NK-92 treated with Interleukin-12 subunit alpha and Interleukin-12 subunit beta, amount 100 ng/mL, for 24 hours (cell line): ENCODE measurements around the gene ADGRG1.
"Not testable (repeated sequence)": the region's sequence is repeated elsewhere in the genome, so short reads cannot be mapped to it uniquely, and the experiment has no call there.

Source experiments
- DNase-seq: peaks from one replicate; lab custom pipeline; 2025; lab: John Stamatoyannopoulos, UW

The ADGRG1 gene

DNA sequence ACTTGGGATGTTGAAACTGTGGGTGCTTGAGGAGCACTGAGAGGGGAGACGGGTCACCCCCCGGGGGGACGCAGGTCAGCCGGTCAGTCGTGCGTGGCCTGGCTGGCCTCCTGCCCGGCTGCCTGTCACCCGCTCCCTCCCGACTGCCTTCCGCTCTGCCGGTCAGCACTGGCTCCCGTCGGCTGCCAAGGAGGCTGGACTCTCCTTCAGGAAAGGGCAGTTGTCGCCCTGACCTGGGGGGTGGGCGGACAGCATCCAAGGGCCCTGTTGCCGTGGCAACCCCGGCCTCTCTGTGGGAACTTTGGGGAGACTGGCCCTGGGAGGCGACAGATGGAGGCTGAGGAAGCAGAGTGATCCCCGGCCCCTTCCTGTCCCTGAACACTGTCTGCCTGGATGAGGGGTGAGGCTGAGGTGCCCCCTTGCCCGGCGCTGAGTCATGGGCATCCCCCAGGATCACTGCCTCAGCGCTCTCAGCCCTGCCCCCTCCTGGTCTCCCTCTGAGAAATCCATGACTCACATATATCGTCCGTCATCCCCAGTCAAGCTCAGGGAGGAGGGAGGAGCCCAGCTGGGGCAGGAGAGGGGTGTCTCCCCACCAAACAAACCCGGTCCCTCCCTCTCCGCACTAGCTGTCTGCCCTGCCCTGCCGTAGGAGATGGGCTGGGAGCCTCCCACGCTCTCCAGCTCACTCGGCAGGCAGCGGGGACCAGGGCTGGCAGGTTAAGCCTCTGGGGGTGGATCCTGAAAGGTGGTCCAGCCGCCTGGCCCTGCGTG lies at the start of gene ADGRG1:
Gene ADGRG1, plus strand, starts transcription at position 623 of the 774 bp plus-strand sequence. CDS start 21,658 bp downstream, outside the sequence.
- no peak for DNase-seq

DNA sequence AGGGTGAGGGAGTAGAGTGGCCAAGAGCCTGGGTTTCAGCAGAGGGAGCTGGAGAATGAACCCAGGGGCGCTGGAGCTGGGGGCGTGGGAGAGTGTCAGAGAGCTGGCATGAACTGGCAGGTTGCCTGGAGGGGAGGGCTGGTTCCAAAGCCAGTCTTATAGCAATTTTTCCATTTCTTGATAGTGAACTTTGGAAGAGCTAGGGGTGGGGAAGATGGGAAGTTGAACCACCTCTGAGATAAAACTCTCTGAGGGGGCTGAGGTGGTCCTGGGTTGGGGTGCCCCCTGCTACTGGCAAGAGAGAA lies 49.1 kb upstream of the ADGRG1 start:
- no peak for DNase-seq

DNA sequence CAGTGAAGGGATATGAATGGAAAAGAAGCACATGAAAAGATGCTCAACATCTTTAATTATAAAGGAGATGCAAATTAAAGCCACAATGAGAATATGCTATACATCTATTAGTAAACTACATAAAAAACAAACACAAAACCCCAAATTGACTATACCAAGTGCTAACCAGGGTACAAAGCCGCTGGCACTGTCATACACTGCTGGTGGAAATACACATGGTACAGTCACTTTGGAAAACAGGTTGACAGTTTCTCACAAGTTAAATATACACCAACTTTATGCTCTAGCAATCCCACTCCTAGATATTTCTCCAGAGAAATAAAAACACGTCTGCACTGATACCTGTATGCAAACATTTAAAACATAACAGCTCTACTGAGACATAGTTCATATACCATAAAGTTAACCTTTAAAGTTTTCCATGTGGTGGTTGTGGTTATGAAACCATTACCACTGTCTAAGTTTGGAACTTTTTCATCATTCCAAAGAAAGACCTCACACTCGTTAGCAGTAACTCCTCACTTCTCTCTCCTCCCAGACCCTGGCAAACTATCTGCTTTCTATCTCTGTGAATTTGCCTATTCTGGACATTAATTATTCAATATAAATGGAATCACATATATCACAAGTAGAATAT lies 43.3 kb upstream of the ADGRG1 start:
- no peak for DNase-seq

DNA sequence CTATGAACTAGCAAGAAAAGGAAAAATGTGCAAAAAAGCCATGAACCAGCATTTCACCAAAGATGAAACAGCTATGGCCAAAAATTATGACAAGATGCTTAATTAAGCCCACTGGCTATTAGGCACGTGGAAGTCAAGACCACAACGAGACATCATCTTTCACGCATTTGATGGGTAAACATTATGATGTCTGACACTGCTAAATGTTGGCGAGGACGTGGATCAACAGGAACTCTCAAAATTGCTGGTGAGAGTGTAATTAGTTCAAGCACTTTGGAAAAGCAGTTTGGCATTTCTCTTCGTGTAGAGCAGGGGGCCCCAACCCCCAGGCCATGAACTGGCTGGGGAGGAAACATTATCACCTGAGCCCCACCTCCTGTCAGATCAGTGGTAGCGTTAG lies 39.6 kb upstream of the ADGRG1 start:
- DNase-seq = no peak

DNA sequence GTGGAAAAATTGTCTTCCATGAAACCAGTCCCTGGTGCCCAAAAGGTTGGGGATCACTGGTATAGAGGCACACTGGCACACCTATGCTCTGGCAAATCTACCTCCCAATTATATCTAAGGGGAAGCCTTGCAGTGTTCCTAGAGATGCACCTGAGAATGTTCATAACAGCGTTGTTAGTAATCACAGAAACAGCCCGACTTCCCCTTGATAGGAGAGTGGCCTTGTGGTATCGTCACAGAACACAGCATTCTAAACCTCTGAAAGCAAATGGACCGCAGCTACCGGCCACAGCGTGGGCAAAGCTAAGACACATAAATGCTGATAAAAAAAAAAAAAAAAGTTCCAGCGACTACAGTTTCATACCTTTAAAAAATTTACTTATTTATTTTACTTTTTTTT lies 39.1 kb upstream of the ADGRG1 start:
- DNase-seq = peak; percentile 21

DNA sequence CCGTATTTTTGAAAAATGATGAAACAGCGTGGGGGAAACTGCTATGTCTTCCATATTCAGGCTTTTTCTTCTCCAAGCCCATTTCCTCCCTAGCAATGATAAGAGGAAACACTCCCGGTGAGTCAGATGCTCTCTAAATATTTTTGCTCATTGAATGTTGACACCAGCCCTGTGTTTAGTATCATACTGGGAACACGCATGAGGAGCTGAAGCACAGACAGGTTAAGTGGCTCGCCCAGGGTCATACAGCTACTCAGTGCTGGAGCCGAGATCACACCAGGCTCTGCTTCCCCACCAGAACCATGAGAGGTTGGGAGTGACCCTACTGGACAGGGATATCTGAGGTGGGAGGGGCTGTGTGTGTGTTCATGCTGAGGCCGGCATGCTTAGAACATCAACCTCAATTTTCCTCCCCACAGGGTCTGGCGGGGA lies 37.8 kb upstream of the ADGRG1 start:
- DNase-seq = no peak

DNA sequence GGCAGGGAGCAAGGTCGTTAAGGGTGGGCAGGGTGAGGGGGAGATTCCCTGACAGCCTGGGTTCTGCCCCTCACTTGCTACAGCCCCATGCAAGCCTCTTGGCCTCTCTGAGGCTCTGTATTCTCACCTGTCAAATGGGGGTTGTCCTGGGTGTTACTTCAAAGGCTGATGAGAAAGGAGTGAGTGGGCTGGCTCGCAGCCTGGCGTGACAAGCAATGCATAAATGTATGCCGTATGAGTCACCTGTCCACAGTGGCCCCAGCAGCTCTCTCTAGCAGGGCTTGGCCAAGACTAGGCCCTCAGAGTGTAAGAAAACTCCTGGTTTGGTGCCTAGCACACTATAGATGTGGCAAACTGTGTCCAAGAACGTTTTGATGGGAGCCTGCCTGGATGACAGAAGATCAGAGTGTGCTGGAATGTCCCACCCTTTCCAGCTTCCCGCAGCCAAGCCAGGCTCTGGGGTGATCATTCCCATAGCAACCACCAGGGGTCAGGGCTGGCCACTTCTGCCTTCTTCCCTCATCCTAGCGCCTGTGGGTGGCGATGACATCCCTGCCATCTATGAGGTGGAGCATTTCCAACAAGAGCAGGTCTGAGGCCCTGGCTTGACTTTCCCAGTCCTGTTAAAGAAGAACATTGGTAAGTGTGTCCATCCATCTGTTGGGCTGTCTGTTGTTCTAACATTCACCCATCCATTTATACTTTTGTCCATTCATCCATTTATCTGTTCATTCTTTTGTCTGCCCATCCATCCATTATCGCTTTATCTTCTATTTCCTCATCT lies 37.2 kb upstream of the ADGRG1 start:
- DNase-seq = peak; percentile 83

DNA sequence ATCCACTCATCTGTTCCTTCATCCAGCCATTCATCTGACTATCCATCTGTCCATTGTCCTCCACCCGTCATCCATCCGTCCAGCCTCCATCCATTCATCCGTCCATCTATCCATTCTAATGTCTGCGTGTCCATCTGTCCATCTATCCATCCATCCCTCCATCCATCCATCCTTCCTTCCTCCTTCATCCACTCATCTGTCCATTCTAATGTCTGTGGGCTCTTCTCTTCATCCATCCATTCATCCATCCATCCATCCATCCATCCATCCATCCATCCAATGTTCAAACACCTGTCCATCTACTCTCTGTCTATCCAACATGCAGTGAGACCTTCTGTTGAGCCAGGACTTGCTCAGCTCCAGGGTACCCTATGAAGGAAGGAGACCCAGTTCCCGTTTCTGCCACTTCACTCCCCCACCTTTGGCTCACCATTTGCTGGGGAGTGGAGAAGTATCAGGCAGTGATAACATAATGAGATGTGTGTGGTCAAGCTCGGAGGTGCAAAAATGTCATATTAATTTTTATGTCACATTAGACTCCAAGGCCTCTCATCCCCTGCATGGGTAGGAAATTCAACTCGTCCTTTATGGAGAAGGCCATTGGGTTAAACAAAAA lies 36.5 kb upstream of the ADGRG1 start:
- no peak for DNase-seq

DNA sequence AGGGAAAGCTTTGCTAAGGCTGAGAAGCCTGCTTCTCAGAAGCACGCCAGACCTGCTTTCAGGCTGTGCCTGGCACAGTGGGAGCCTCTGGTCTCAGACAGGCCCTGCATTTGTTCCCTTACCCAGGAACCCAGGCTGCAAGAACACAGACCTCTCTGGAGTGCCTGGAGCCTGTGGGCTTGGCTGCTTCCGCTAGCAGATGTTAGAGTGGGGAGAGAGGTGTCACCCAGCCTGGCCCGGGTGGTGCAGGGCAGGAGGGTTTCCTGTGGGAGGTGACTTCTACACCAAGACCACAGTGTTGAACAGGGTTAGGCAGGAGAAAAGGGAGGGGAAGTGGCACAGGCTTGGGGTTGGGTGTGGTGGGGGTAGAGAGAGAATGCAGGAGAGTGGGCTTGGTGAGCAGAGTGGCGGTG lies 35.8 kb upstream of the ADGRG1 start:
- peak; percentile 88 for DNase-seq

DNA sequence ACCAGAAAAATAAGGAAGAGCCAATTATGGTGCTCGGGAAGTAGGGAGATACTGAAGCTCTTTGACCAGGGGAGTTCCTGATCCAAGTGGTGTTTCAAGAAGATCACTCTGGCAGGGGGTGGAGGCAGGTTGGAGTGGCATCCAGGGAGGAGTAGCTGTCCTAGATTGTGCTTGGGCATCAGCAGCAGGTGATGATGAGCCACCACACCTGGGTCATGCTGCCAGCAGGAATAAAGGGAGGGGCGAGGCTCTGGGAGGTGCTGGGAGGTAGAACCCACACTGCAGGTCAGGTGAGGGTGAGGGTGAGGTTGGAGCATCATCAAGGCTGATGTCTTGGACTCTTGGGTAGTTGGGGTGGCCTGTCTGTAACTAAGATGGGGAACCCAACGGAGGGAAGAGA lies 35.4 kb upstream of the ADGRG1 start:
- peak; percentile 57 for DNase-seq

DNA sequence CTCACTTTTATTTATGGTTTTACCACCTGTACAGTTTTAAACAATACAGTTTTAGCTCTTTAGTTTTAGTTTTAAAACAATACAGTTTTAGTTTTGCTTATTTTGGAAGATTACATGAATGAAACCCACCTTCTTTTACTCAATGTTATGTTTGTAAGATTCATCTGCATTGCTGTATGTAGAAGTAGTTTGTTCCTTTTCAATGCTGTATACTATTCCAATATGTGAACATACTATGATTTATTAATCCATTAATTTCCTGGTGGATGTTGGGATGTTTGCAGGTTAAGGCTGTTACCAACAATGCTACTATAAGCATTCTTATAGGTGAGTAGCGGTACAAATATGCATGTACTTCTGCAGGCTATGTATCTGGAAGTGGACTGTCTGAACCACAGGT lies 34.4 kb upstream of the ADGRG1 start:
- DNase-seq = no peak

DNA sequence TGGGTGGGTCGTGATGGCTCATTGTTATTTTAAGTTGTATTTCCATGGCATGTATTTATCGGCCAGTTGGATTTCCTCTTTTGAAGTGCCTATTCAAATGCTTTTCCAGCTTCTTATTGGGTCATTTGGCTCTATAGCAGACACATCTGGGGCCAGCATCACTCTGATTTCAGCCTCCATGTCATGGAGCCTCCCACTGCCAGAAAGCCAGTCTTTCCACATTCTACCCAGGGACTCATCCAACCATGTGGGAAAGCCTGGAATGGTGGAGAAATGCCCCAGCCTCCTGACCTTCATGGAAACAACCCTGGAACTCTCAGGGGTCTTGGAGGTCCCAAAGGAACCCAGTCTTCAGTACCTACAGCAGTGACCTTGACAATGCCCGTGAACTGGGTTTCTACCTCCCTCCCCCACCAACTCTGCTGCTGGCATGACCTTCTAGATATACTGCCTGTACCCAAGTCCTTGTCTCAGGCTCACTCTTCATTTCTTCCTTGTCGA lies 33.8 kb upstream of the ADGRG1 start:
- no peak for DNase-seq

DNA sequence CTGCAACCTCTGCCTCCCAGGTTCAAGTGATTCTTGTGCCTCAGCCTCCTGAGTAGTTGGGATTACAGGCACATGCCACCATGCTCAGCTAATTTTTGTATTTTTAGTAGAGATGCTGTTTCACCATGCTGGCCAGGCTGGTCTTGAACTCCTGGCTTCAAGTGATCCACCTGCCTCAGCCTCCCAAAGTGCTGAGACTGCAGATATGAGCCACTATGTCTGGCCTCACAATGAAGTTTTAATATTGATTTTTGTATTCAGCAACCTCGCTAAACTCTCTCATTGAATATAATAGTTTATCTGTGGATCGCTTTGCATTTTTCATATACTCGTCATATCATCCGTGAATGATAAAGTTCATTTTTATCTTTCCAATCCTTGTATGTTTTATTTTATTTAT lies 32.2 kb upstream of the ADGRG1 start:
- not testable (repeated sequence) for DNase-seq

DNA sequence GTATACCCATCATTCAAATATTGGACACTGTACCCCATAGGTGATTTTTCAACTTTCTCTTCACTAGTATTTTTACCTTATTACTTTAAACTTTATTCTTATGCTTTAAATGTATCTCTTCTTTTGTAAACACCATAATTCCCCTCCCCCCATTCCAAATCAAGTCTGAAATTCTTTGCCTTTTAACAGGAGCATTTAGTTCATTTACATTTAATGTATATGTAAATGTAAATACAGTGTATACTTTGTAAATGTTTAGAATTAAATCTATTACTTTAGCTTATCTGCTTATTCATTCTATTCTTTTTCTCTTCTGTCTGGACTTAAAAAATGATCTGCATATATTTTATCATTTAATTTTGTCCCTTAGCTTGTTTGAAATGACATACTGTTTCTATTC lies 30.0 kb upstream of the ADGRG1 start:
- DNase-seq = no peak

DNA sequence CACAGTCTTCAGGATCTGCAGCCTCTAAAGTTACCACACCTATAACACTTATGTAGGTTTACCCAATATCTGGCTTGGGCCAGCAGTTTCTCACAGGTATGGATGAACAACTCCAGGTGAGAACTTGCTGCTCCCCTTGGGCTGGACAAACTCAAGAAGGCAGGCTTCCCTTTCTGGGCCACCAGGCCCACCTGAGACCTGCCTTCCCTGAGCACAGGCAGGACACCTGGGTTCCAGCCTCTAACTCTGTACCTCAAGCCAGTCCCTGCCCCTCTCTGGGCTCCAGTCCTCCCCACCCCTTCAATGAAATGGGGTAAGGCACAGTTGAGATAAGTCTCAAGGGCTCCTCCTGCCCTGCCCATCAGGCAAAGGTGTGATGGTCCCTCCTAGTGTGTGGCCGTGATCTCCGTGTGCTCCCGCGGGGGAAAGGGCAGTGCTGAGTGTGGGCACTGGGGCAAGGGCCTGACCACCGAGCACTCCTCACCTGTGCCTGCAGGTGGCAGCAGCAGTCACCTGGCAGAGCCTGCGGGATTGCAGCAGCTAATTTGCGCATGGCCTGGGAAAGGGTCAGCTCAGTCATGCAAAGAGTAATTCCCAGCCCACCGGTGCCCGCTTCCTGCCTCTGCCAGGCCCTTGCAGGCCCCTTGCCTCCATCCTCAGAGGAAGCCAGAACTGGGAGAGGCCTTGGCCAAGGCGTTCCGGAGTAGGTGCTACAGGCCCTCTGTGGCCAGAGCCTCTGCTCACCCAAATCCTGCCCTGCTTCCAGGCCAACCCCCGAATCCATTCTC lies 28.2 kb upstream of the ADGRG1 start:
- DNase-seq = peak; percentile 43

DNA sequence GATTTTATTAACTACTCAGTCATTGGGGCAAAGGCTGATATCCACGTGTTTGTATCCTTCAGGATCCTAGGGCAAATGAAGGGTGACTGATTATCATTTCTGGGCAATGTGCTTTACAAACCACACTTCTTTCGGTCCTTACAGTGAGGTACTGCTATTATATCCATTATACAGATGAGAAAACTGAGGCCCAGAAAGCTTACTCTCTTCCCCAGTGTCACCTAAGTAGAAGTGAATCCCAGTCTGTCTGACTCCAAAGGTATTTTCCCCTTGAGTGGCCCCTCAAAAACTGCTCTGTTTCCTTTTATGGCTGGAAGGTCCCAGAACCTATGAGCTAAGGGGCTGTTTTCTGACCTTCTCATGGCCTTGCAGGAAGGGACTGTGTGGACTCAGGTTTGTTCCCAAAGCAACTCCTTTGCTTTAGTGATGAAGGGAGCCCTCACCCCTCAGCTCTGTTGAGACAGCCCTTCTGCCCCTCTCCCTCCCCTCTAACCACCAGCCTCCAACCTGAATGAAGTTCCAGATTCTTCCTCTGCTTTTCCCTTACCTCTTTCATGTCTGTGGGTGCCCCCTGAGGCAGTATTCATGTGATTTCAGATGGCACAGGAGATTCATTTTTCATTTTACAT lies 27.4 kb upstream of the ADGRG1 start:
- DNase-seq = no peak

DNA sequence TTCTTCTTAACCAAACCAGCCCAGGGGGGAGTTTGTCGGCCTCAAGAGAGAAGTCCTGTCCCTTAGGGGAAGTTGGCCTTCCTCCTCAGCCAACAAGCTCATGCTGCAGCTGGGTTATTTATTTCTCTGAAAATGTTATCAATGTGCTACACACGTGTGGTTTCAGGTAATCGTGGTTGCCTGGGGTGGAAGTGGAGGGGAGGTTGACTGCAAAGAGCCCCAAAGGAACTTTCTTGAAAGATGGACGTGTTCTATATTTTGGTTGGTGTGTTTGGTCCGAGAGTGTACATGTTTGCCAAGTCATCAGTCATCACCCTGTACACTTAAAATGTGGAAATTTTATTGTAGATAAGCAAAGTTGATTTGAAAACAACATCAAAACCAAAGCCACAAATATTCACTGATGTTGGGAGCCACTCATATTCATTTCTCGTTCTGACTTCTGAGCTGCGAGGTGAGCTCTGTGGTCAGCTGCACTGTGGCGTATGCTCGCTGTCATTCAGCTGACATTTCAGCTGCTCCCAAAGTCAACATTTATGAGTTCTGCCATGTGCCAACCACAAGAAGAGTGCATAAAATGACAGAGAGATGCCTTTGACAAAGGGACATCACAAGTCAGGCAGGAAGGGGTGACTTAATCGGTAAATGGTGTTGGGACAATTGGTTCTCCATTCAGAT lies 26.5 kb upstream of the ADGRG1 start:
- DNase-seq = peak; percentile 36

DNA sequence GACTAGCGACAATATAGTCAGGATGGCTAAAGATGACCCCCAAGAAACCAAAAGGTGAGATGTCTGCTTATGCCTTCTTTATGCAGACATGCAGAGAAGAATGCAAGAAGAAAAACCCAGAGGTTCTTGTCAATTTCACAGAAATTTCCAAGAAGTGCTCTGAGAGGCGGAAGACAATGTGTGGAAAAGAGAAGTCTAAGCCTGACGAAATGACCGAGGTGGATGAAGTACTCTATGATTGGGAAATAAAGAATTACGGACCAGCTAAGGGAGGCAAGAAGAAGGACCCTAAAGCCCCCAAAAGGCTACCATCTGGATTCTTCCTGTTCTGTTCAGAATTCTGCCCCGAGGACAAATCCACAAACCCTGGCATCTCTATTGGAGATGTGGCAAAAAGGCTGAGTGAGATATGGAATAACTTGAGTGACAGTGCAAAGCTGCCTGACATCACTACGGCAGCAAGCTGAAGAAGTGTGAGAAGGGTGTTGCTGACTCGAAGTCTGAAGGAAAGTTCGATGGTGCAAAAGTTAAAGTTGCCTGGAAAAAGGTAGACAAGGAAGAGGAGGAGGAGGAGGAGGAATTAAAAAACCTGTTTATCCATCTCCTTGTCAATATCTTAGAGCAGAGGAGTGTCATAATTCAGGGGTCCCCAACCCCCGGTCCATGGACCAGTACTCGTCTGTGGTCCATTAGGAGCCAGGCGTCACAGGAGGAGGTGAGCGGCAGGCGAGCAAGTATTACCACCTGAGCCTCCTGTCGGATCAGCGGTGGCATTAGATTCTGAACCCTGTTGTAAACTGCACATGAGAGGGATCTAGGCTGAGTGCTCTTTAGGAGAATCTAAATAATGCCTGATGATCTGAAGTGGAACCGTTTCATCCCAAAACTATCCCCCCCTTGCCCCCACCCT lies 25.1 kb upstream of the ADGRG1 start:
- DNase-seq = no peak

DNA sequence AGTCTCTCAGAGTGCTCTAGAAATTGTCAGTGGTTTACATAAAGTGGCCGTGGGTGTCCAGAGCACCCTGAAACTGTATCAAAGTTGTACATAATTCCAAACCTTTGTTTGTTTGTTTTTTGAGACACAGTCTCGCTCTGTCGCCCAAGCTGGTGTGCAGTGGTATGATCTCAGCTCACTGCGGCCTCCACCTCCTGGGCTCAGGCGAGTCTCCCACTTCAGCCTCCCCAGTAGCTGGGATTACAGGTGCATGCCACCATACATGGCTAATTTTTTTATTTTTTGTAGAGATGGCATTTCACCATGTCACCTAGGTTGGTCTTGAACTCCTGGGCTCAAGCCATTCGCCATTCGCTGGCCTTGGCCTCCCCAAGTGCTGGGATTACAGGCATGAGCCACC lies 24.3 kb upstream of the ADGRG1 start:
- DNase-seq = no peak
